ENCODE results near the gene UNKL.

The UNKL gene

DNA sequence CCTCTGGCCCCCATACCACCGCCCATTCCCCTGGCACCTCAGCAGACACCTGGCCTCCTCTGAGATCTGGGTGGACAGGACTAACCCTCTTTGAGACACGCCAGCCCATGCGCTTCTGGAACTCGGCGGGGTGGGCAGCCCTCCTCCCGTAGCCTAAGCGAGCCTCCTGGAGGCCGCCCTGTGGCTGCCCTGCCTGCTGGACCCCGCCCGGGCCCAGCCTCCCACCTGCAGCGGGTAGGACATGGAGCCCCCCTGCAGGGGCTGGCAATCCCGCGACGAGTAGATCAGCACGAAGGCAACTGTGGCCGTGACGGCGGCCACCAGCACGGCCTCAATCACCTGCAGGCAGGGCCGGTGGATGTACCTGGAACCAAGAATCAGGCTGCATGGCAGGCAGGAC lies 38.0 kb upstream of the UNKL start:
- no peak overlapping the region for H3K27ac Mint-ChIP-seq (ENCODE audit: low read depth)
- H3K36me3 Mint-ChIP-seq (ENCODE audit: insufficient read depth): peaks cover 9% of the 10 kb centered on the region
- no peaks in the 10 kb centered on the region for H3K27me3 Mint-ChIP-seq
- ATAC-seq (replicated peaks; ENCODE audit: extremely low read depth, poor library complexity, severe bottlenecking) (no peak), DNase-seq (ENCODE audit: low spot score in 2 of 2) (no peak)
- no peaks in the 10 kb centered on the region for H3K4me1 Mint-ChIP-seq
- H3K9me3 Mint-ChIP-seq: no peaks in the 10 kb centered on the region
- H3K4me3 Mint-ChIP-seq: no peak overlapping the region

- H3K4me1 Mint-ChIP-seq: no peaks in the 10 kb centered on the region
- no peak overlapping the region for H3K27ac Mint-ChIP-seq (ENCODE audit: low read depth)
- ATAC-seq (replicated peaks; ENCODE audit: extremely low read depth, poor library complexity, severe bottlenecking): no peak
Observed at GRCh38 chr16:1451702-1452392, 37.3 kb upstream of the UNKL start.

GRCh38 chr16:1450841-1451240 lies 36.3 kb upstream of the UNKL start:
- H3K4me1 Mint-ChIP-seq: no peaks in the 10 kb centered on the region
- no peak for DNase-seq (ENCODE audit: low spot score in 2 of 2)
- no peak overlapping the region for H3K27ac Mint-ChIP-seq (ENCODE audit: low read depth)
- no peak for ATAC-seq (replicated peaks; ENCODE audit: extremely low read depth, poor library complexity, severe bottlenecking)
- H3K27me3 Mint-ChIP-seq: no peaks in the 10 kb centered on the region
- H3K36me3 Mint-ChIP-seq (ENCODE audit: insufficient read depth): peaks cover 9% of the 10 kb centered on the region
- H3K9me3 Mint-ChIP-seq: no peaks in the 10 kb centered on the region
- no peak overlapping the region for H3K4me3 Mint-ChIP-seq

More at GRCh38 chr16:1451702-1452392, 37.3 kb upstream of the UNKL start:
- DNase-seq (ENCODE audit: low spot score in 2 of 2): no peak
- Mint-ChIP-seq H3K4me3 (no peak overlapping the region), H3K36me3 (ENCODE audit: insufficient read depth) (peaks cover 9% of the 10 kb centered on the region), H3K9me3 (no peaks in the 10 kb centered on the region), H3K27me3 (no peaks in the 10 kb centered on the region)

- ATAC-seq (replicated peaks; ENCODE audit: extremely low read depth, poor library complexity, severe bottlenecking) (no peak), DNase-seq (ENCODE audit: low spot score in 2 of 2) (no peak)
- no peaks in the 10 kb centered on the region for H3K9me3 Mint-ChIP-seq
- no peak overlapping the region for H3K27ac Mint-ChIP-seq (ENCODE audit: low read depth)
- H3K4me3 Mint-ChIP-seq: no peak overlapping the region
- H3K27me3 Mint-ChIP-seq: no peaks in the 10 kb centered on the region
- H3K36me3 Mint-ChIP-seq (ENCODE audit: insufficient read depth): peaks cover 9% of the 10 kb centered on the region
- no peaks in the 10 kb centered on the region for H3K4me1 Mint-ChIP-seq
Observed at GRCh38 chr16:1450218-1450617, 35.7 kb upstream of the UNKL start.

- DNase-seq (ENCODE audit: low spot score in 2 of 2) (no peak), ATAC-seq (replicated peaks; ENCODE audit: extremely low read depth, poor library complexity, severe bottlenecking) (no peak)
- no peak overlapping the region for H3K4me3 Mint-ChIP-seq
- H3K27ac Mint-ChIP-seq (ENCODE audit: low read depth): no peak overlapping the region
- H3K9me3 Mint-ChIP-seq: no peaks in the 10 kb centered on the region
- H3K36me3 Mint-ChIP-seq (ENCODE audit: insufficient read depth): peaks cover 9% of the 10 kb centered on the region
- no peaks in the 10 kb centered on the region for H3K27me3 Mint-ChIP-seq
- H3K4me1 Mint-ChIP-seq: no peaks in the 10 kb centered on the region
Observed at GRCh38 chr16:1449201-1449788, 34.8 kb upstream of the UNKL start.

GRCh38 chr16:1448536-1449116 lies 34.1 kb upstream of the UNKL start:
- Mint-ChIP-seq H3K4me1 (no peaks in the 10 kb centered on the region), H3K27me3 (no peaks in the 10 kb centered on the region), H3K36me3 (ENCODE audit: insufficient read depth) (peaks cover 7% of the 10 kb centered on the region), H3K27ac (ENCODE audit: low read depth) (no peak overlapping the region), H3K9me3 (no peaks in the 10 kb centered on the region), H3K4me3 (no peak overlapping the region)
- no peak for ATAC-seq (replicated peaks; ENCODE audit: extremely low read depth, poor library complexity, severe bottlenecking)
- no peak for DNase-seq (ENCODE audit: low spot score in 2 of 2)

DNA sequence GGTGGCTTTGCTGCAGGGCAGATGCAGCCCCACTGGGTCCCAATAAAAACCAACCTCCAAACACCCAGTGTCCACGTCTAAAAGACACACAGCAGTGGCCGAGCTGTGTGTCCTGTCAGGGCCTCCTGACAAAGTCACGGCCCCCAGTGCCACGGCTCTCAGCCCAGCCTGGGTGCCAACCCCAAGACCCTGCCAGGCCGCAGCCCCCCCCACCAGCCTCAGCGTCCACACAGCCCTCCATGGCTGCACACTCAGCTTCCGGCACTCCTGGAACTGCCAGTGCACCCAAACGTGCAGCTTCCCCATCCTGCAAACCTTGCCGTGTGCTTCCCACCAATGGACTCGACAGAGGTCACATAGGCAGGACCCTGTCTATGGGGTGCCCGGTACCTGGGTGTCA lies 33.5 kb upstream of the UNKL start:
- Mint-ChIP-seq H3K36me3 (ENCODE audit: insufficient read depth) (peaks cover 6% of the 10 kb centered on the region), H3K27ac (ENCODE audit: low read depth) (no peak overlapping the region), H3K4me1 (no peaks in the 10 kb centered on the region), H3K4me3 (no peak overlapping the region), H3K27me3 (no peaks in the 10 kb centered on the region), H3K9me3 (no peaks in the 10 kb centered on the region)
- DNase-seq (ENCODE audit: low spot score in 2 of 2) (no peak), ATAC-seq (replicated peaks; ENCODE audit: extremely low read depth, poor library complexity, severe bottlenecking) (no peak)

GRCh38 chr16:1446296-1447080 lies 32.0 kb upstream of the UNKL start:
- no peaks in the 10 kb centered on the region for H3K4me1 Mint-ChIP-seq
- H3K27ac Mint-ChIP-seq (ENCODE audit: low read depth): no peak overlapping the region
- no peaks in the 10 kb centered on the region for H3K9me3 Mint-ChIP-seq

DNA sequence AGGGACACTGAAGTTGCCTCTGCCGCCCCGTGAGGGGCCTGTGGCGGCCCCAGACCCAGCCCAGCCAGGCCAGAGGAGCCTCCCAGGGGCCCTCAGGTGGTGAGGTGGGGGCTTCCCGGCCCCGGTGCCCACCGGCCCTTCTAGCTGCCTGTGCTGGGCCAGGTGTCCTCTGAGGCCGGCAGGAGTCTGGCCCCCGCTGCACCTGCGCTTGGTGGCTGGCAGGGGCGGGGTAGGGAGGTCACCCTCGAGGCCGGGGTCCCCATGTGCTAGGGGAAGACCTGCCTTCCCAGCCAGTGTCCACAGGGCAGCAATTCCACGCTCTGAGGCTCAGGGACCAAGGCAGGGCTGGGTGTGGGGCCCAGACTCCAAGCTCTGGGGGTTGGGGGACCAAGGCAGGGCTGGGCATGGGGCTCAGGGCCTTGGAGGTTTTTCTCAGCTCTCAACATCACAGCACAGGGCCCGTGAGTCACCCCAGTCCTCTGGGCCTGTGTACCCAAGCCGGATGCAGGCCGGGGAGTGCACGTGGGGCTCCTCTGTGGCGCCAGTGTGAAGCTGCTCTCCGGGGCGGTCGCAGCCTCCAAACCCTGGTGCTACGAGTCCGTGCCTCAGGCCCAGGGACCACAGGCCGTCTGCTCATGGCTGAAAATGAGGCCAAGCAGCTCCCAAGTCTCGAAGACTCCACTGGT lies 31.2 kb upstream of the UNKL start:
- Mint-ChIP-seq H3K4me3 (no peak overlapping the region), H3K27me3 (no peaks in the 10 kb centered on the region), H3K4me1 (no peaks in the 10 kb centered on the region), H3K36me3 (ENCODE audit: insufficient read depth) (no peaks in the 10 kb centered on the region), H3K27ac (ENCODE audit: low read depth) (no peak overlapping the region), H3K9me3 (no peaks in the 10 kb centered on the region)
- no peak for ATAC-seq (replicated peaks; ENCODE audit: extremely low read depth, poor library complexity, severe bottlenecking)
- DNase-seq (ENCODE audit: low spot score in 2 of 2): no peak

More at GRCh38 chr16:1446296-1447080, 32.0 kb upstream of the UNKL start:
- Mint-ChIP-seq H3K36me3 (ENCODE audit: insufficient read depth) (no peaks in the 10 kb centered on the region), H3K27me3 (no peaks in the 10 kb centered on the region), H3K4me3 (no peak overlapping the region)
- DNase-seq (ENCODE audit: low spot score in 2 of 2): no peak
- ATAC-seq (replicated peaks; ENCODE audit: extremely low read depth, poor library complexity, severe bottlenecking): no peak

GRCh38 chr16:1444730-1445517 lies 30.4 kb upstream of the UNKL start:
- H3K4me3 Mint-ChIP-seq: no peak overlapping the region
- H3K27me3 Mint-ChIP-seq: no peaks in the 10 kb centered on the region
- H3K4me1 Mint-ChIP-seq: no peaks in the 10 kb centered on the region
- no peaks in the 10 kb centered on the region for H3K36me3 Mint-ChIP-seq (ENCODE audit: insufficient read depth)
- ATAC-seq (replicated peaks; ENCODE audit: extremely low read depth, poor library complexity, severe bottlenecking) (no peak), DNase-seq (ENCODE audit: low spot score in 2 of 2) (no peak)
- no peaks in the 10 kb centered on the region for H3K9me3 Mint-ChIP-seq
- no peak overlapping the region for H3K27ac Mint-ChIP-seq (ENCODE audit: low read depth)

DNA sequence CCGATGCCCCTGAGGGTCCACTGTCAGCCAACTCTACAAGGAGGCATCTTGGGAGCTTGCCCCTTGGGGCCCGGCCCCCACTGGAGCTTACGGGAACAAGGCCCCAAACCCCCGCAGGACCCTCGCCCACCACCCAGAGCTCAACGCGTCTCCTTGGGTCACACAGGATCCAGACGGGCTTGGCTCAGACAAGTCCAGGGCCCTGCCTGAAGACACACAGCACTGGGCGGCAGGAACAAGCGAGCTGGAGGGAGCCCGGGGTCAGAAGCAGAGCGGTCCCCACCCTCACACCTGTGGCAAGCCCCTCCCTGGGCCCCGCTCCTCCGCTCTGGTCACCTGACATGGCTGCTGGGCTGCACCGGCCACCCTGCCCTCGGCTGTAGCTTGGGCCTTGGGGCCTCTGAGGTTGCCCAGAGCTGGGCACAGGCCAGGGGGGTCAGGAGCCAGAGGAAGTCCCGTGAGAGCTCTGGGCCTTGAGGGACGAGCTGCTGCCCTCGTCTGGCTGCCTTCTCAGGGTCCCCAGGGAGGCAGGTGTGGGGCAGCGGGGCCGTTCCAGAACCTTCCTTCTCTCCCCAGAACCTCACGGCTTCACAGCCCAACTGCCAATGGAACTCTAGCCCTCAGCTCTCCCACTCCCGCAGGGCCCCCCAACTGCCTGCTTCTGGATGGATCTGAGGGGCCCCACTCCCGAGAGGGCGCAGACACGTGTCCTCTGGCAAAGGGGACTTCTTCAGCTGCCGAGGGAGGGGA lies 29.7 kb upstream of the UNKL start, which contains the start of gene CCDC154:
TSS of gene CCDC154 (minus strand) at position 577 of the 750 bp plus-strand sequence. CDS start at position 343, 234 bp downstream.
- H3K4me3 Mint-ChIP-seq: no peak within 1 kb of the TSS
- H3K4me1 Mint-ChIP-seq: no peaks in the 10 kb centered on the region
- H3K36me3 Mint-ChIP-seq (ENCODE audit: insufficient read depth): no peaks in the 10 kb centered on the region
- DNase-seq (ENCODE audit: low spot score in 2 of 2): no peak
- H3K27me3 Mint-ChIP-seq: no peaks in the 10 kb centered on the region
- no peak for ATAC-seq (replicated peaks; ENCODE audit: extremely low read depth, poor library complexity, severe bottlenecking)
- H3K9me3 Mint-ChIP-seq: no peaks in the 10 kb centered on the region
- H3K27ac Mint-ChIP-seq (ENCODE audit: low read depth): no peak within 1 kb of the TSS
